DMS79 treated with DMSO at 0.1 percent for 48 hours (cell line): Measurements from ENCODE around the gene DNAJA1.
"Not testable (repeated sequence)": the region's sequence is repeated elsewhere in the genome, so short reads cannot be mapped to it uniquely, and the experiment has no call there.

ENCODE experiments used
- DNase-seq: peaks from one replicate; lab custom pipeline; 2025; lab: John Stamatoyannopoulos, UW

Gene DNAJA1

GRCh38 chr9:33082128-33082527 is 57.1 kb downstream of the DNAJA1 start:
- DNase-seq, result no peak

GRCh38 chr9:33082538-33083326 is 57.7 kb downstream of the DNAJA1 start:
- DNase-seq, result no peak

GRCh38 chr9:33085672-33086071 is 60.6 kb downstream of the DNAJA1 start:
- DNase-seq, result not testable (repeated sequence)
